H1 (cell line): ENCODE measurements around the gene ASMT. TPM values are rescaled to one million over a fixed set of nuclear protein-coding genes. Genes with fewer than 3 reads are reported as not detected.

Experiments used
- CTCF ChIA-PET: fragments of 300-600 bp; sonication (Branson Sonifier 250); formaldehyde crosslinking; loops from one replicate; lab custom pipeline; 2021; ENCODE audit not compliant: partially characterized antibody; lab: Charles Lee
- POLR2A ChIA-PET: fragments of 300-600 bp; sonication (Branson Sonifier 250); formaldehyde crosslinking; loops from one replicate; lab custom pipeline; 2021; ENCODE audit warnings: inconsistent platforms; ENCODE audit not compliant: partially characterized antibody; lab: Charles Lee
- DNase-seq, 2 experiments: peaks; one replicate each; pipeline versions ENCODE4 v3.0.0 to v3.0.0-alpha.2; 2010 to 2022; ENCODE audit warnings: low spot score in 2 of 2, low read depth in 1 of 2, mixed read lengths in 1 of 2
- FAIRE-seq: peaks from 2 replicates; lab custom pipeline; 2011; peaks lifted over from hg19 to GRCh38; lab: Jason Lieb, UNC
- H2AFZ ChIP-seq: 2 replicates; pipeline ENCODE4 v1.8.1; 2012; ENCODE audit warnings: low read length, inconsistent platforms
- H2AK5ac ChIP-seq: 2 replicates; pipeline ENCODE4 v1.6.1; 2013; ENCODE audit warnings: low read depth, low read length
- H2BK120ac ChIP-seq: replicated peaks from 2 replicates; pipeline ENCODE3; 2013; ENCODE audit warnings: low read depth, low read length, inconsistent platforms
- H2BK12ac ChIP-seq: 2 replicates; pipeline ENCODE4 v1.6.1; 2013; ENCODE audit warnings: low read depth, low read length
- H2BK15ac ChIP-seq: 2 replicates; pipeline ENCODE4 v1.6.1; 2013; ENCODE audit warnings: low read length
- H2BK20ac ChIP-seq: 2 replicates; pipeline ENCODE4 v1.6.1; 2013; ENCODE audit warnings: low read length
- H2BK5ac ChIP-seq: 2 replicates; pipeline ENCODE4 v1.6.1; 2013; ENCODE audit warnings: low read depth, low read length
- H3K14ac ChIP-seq: 2 replicates; pipeline ENCODE4 v1.6.1; 2013; ENCODE audit warnings: inconsistent platforms; ENCODE audit not compliant: insufficient read length
- H3K18ac ChIP-seq: 2 replicates; pipeline ENCODE4 v1.6.1; 2013; ENCODE audit warnings: low read length; ENCODE audit errors: extremely low read depth
- H3K23ac ChIP-seq: 2 replicates; pipeline ENCODE4 v1.6.1; 2013; ENCODE audit warnings: inconsistent platforms; ENCODE audit not compliant: insufficient read length
- H3K23me2 ChIP-seq: 2 replicates; pipeline ENCODE4 v1.6.1; 2013; ENCODE audit warnings: low read depth, low read length
- H3K27ac ChIP-seq: 2 replicates; pipeline ENCODE4 v1.6.1; 2011; ENCODE audit warnings: low read depth, low read length, inconsistent platforms
- H3K27me3 ChIP-seq, 4 experiments: replicated peaks in 1 of 4; 1 replicate in 1 of 4; 2 replicates in 3 of 4; pipeline versions ENCODE4 v1.6.1 to v1.8.1; 2011 to 2013; ENCODE audit warnings: low read length in 3 of 4, mild to moderate bottlenecking in 3 of 4, inconsistent platforms in 2 of 4, mixed read lengths in 2 of 4, moderate library complexity in 1 of 4; ENCODE audit not compliant: control insufficient read depth in 3 of 4, insufficient read depth in 3 of 4; ENCODE audit errors: extremely low read depth in 1 of 4
- H3K36me3 ChIP-seq, 4 experiments: 2 replicates each; pipeline versions ENCODE4 v1.6.1 to v1.8.1; 2011 to 2013; ENCODE audit warnings: mild to moderate bottlenecking in 4 of 4, low read length in 3 of 4, moderate library complexity in 2 of 4, control low read depth in 1 of 4, inconsistent platforms in 1 of 4; ENCODE audit not compliant: insufficient read depth in 4 of 4, control insufficient read depth in 2 of 4
- H3K4ac ChIP-seq: replicated peaks from 2 replicates; pipeline ENCODE3; 2013; ENCODE audit warnings: low read length, low read depth, mixed read lengths, inconsistent platforms; ENCODE audit not compliant: insufficient read length
- H3K4me1 ChIP-seq, 4 experiments: replicated peaks in 1 of 4; 1 replicate in 1 of 4; 2 replicates in 3 of 4; pipeline versions ENCODE4 v1.6.1 to v1.8.1; 2011 to 2013; ENCODE audit warnings: low read length in 3 of 4, inconsistent platforms in 2 of 4, mixed read lengths in 1 of 4; ENCODE audit not compliant: insufficient read depth in 4 of 4, control insufficient read depth in 3 of 4
- H3K4me2 ChIP-seq, 2 experiments: 2 replicates each; pipeline versions ENCODE4 v1.6.1 to v1.8.1; 2011 to 2013; ENCODE audit warnings: low read depth in 2 of 2, low read length in 2 of 2, control low read depth in 1 of 2, inconsistent platforms in 1 of 2, mild to moderate bottlenecking in 1 of 2; ENCODE audit not compliant: insufficient read depth in 1 of 2
- H3K4me3 ChIP-seq, 4 experiments: fragments of 200-600, 300-600 bp in 1 of 4; sonication (generic), shearing (Covaris generic), sonication (Bioruptor Twin) in 1 of 4; 2 replicates each; pipeline versions ENCODE4 v1.5.1 to v1.8.1; 2011 to 2016; ENCODE audit warnings: low read length in 4 of 4, low read depth in 3 of 4, control low read depth in 2 of 4, inconsistent platforms in 2 of 4, mild to moderate bottlenecking in 2 of 4, mixed read lengths in 1 of 4, moderate library complexity in 1 of 4; ENCODE audit not compliant: insufficient read depth in 2 of 4; ENCODE audit errors: extremely low read depth in 1 of 4
- H3K56ac ChIP-seq: replicated peaks from 2 replicates; pipeline ENCODE3; 2013; ENCODE audit warnings: low read depth, mild to moderate bottlenecking, mixed read lengths, low read length, inconsistent platforms; ENCODE audit not compliant: insufficient read length
- H3K79me1 ChIP-seq: 2 replicates; pipeline ENCODE4 v1.6.1; 2013; ENCODE audit warnings: low read depth, low read length, control low read depth
- H3K79me2 ChIP-seq, 2 experiments: 2 replicates each; pipeline versions ENCODE4 v1.6.1 to v1.8.1; 2012 to 2013; ENCODE audit warnings: low read length in 2 of 2, mild to moderate bottlenecking in 2 of 2, inconsistent platforms in 1 of 2; ENCODE audit not compliant: insufficient read depth in 2 of 2, control insufficient read depth in 1 of 2
- H3K9ac ChIP-seq, 4 experiments: replicated peaks in 1 of 4; 1 replicate in 1 of 4; 2 replicates in 3 of 4; pipeline versions ENCODE4 v1.6.1 to v1.8.1; 2011 to 2013; ENCODE audit warnings: low read depth in 3 of 4, low read length in 3 of 4, control low read depth in 2 of 4, mild to moderate bottlenecking in 2 of 4, moderate library complexity in 2 of 4, inconsistent platforms in 1 of 4; ENCODE audit errors: extremely low read depth in 1 of 4
- H3K9me3 ChIP-seq, 2 experiments: 2 replicates each; pipeline versions ENCODE4 v1.6.1 to v1.8.1; 2012 to 2013; ENCODE audit warnings: mild to moderate bottlenecking in 2 of 2, moderate library complexity in 2 of 2, control low read depth in 1 of 2, inconsistent platforms in 1 of 2, low read depth in 1 of 2, low read length in 1 of 2, mixed read lengths in 1 of 2; ENCODE audit not compliant: insufficient read depth in 2 of 2
- H4K20me1 ChIP-seq, 2 experiments: replicated peaks in 1 of 2; 2 replicates each; pipeline versions ENCODE3 to v1.8.1; 2011 to 2013; ENCODE audit warnings: inconsistent platforms in 2 of 2, low read length in 2 of 2, mild to moderate bottlenecking in 1 of 2; ENCODE audit not compliant: insufficient read depth in 2 of 2, control insufficient read depth in 1 of 2
- H4K5ac ChIP-seq: 2 replicates; pipeline ENCODE4 v1.6.1; 2013; ENCODE audit warnings: low read length, low read depth, mixed read lengths, inconsistent platforms; ENCODE audit not compliant: insufficient read length
- H4K8ac ChIP-seq: 2 replicates; pipeline ENCODE4 v1.8.0; 2013; ENCODE audit warnings: mild to moderate bottlenecking, moderate library complexity, low read length, inconsistent platforms; ENCODE audit not compliant: insufficient read depth; ENCODE audit errors: extremely low read depth
- H4K91ac ChIP-seq: replicated peaks from 2 replicates; pipeline ENCODE3; 2013; ENCODE audit warnings: low read length, mixed read lengths, inconsistent platforms; ENCODE audit not compliant: insufficient read length
- ASH2L ChIP-seq: fragments of 200-600, 300-600 bp; sonication (generic); IDR thresholded peaks from one replicate; pipeline ENCODE4 v1.7.1; 2017; ENCODE audit warnings: low read length
- ATF2 ChIP-seq: IDR thresholded peaks from 2 replicates; pipeline ENCODE4 v1.6.1; 2012; ENCODE audit warnings: low read length, inconsistent platforms
- BACH1 ChIP-seq: IDR thresholded peaks from 2 replicates; pipeline ENCODE4 v1.6.1; 2012; ENCODE audit warnings: low read length, improper control_type of control experiment
- BRCA1 ChIP-seq: IDR thresholded peaks from 2 replicates; pipeline ENCODE4 v1.6.1; 2012; ENCODE audit warnings: low read depth, low read length, improper control_type of control experiment
- CEBPB ChIP-seq: IDR thresholded peaks from 2 replicates; pipeline ENCODE4 v1.6.1; 2012; ENCODE audit warnings: low read depth, low read length
- FOSL1 ChIP-seq: IDR thresholded peaks from 2 replicates; pipeline ENCODE4 v1.6.1; 2011; ENCODE audit warnings: mild to moderate bottlenecking, low read depth, low read length, moderate library complexity; ENCODE audit not compliant: insufficient read depth
- JUN ChIP-seq: IDR thresholded peaks from 2 replicates; pipeline ENCODE4 v1.6.1; 2011; ENCODE audit warnings: low read depth, mild to moderate bottlenecking, improper control_type of control experiment, low read length
- POU5F1 ChIP-seq: IDR thresholded peaks from 2 replicates; pipeline ENCODE4 v1.6.1; 2011; ENCODE audit warnings: low read depth, mild to moderate bottlenecking, low read length, moderate library complexity
- RNF2 ChIP-seq: fragments of 200-900, 300-1000 bp; sonication (generic); IDR thresholded peaks from 2 replicates; pipeline ENCODE4 v1.7.1; 2016; ENCODE audit warnings: borderline replicate concordance, low read depth, mild to moderate bottlenecking, antibody characterized with exemption, low read length; ENCODE audit not compliant: poor library complexity, severe bottlenecking; ENCODE audit errors: missing control alignments
- SP2 ChIP-seq: IDR thresholded peaks from 2 replicates; pipeline ENCODE4 v1.6.1; 2012; ENCODE audit warnings: mild to moderate bottlenecking, low read length, inconsistent platforms
- ZNF274 ChIP-seq: IDR thresholded peaks from 2 replicates; pipeline ENCODE4 v1.7.0; 2012; ENCODE audit warnings: low read length, borderline replicate concordance; ENCODE audit errors: extremely low read depth
- polyA plus RNA-seq, 7 experiments: library from polyadenylated mRNA; depleted of rRNA in 3 of 7; stranded (reverse) in 5 of 7; unstranded in 2 of 7; fragments of >200 nt in 5 of 7; fragments of 200-250 nt in 2 of 7; gene quantifications; 1 replicate in 5 of 7; 2 replicates in 1 of 7; 4 replicates in 1 of 7; pipeline versions ENCODE4 v1.2.1 to v1.2.3, GENCODE V29; 2011 to 2013; ENCODE audit warnings: missing spikeins in 2 of 7, mixed read lengths in 2 of 7
- total RNA-seq: library from RNA; stranded (reverse); fragmentation: NEBNext Ultra II Directional; extraction: Animal tissue kit (Norgen Biotek cat#: 25700); gene quantifications from 2 replicates; pipeline ENCODE4 v1.2.1, GENCODE V29; 2021

ASMT gene
- total and polyA plus RNA-seq, 2 of the 8 experiments (the other 6 are each of a cell fraction or from before 2014, with no cell fraction given) = 1.5 to 3.1 TPM

GRCh38 chrX:1646009-1646408 is 31.1 kb downstream of the ASMT start:
- Histone ChIP-seq H3K23me2 (no peaks in the 10 kb centered on the region; the same call in 1 of the 2 replicates), H2AK5ac (no peak overlapping the region), H3K56ac (no peak overlapping the region), H2BK15ac (no peak overlapping the region), H4K5ac (no peak overlapping the region), H3K4ac (no peak overlapping the region), H3K18ac (no peak overlapping the region), H3K14ac (no peak overlapping the region), H2BK5ac (no peak overlapping the region), H3K4me3 (no peak overlapping the region), H3K23ac (no peak overlapping the region), H2BK12ac (no peak overlapping the region), H3K27ac (no peak overlapping the region), H2AFZ (no peak overlapping the region), H4K91ac (no peak overlapping the region), H2BK20ac (no peak overlapping the region), H2BK120ac (no peak overlapping the region), H3K9me3 (peaks cover 7 to 23% of the 10 kb centered on the region in 2 experiments), H3K9ac (no peak overlapping the region), H3K79me2 (no peaks in the 10 kb centered on the region), H3K4me1 (peaks cover 0 to 2% (median 0%) of the 10 kb centered on the region in 4 experiments; a peak in 2 of 7 replicates), H3K27me3 (no peaks in the 10 kb centered on the region; a peak in 1 of 7 replicates), H3K79me1 (no peaks in the 10 kb centered on the region), H4K20me1 (no peaks in the 10 kb centered on the region), H3K4me2 (no peak overlapping the region), H3K36me3 (no peaks in the 10 kb centered on the region), H4K8ac (no peak overlapping the region)
- CTCF ChIA-PET = no interaction called here
- FAIRE-seq (no peak), DNase-seq (no peak)
- POLR2A ChIA-PET = no interaction called here
- TF ChIP-seq JUN = no peak
- TF ChIP-seq SP2 = no peak
- no peak for TF ChIP-seq ASH2L
- no peak for TF ChIP-seq FOSL1
- TF ChIP-seq BRCA1 = no peak
- TF ChIP-seq ATF2 = no peak
- no peak for TF ChIP-seq ZNF274
- no peak for TF ChIP-seq CEBPB
- TF ChIP-seq POU5F1 = no peak
- TF ChIP-seq RNF2 = no peak
- TF ChIP-seq BACH1 = no peak
